Mesenchymal stem cell (in vitro differentiated cells and primary cell): Measurements from ENCODE around the gene TRIP6.

ENCODE experiments used
- DNase-seq: peaks from one replicate; pipeline ENCODE4 v3.0.0-alpha.2; 2013
- H2AFZ ChIP-seq: one replicate; pipeline ENCODE4 v1.6.1; 2013; ENCODE audit warnings: low read depth, mild to moderate bottlenecking, control low read depth, inconsistent platforms, low read length, moderate library complexity
- H2AK5ac ChIP-seq: 2 replicates; pipeline ENCODE4 v1.6.1; 2013; ENCODE audit warnings: low read length, moderate library complexity, mild to moderate bottlenecking, inconsistent platforms; ENCODE audit not compliant: severe bottlenecking
- H2BK120ac ChIP-seq: one replicate; pipeline ENCODE4 v1.6.1; 2013; ENCODE audit warnings: low read depth, mild to moderate bottlenecking, inconsistent platforms, low read length, moderate library complexity
- H2BK12ac ChIP-seq, 2 experiments: one replicate each; pipeline ENCODE4 v1.6.1; 2013; ENCODE audit warnings: inconsistent platforms in 2 of 2, low read length in 2 of 2, mild to moderate bottlenecking in 2 of 2, moderate library complexity in 2 of 2, control low read depth in 1 of 2
- H2BK15ac ChIP-seq: one replicate; pipeline ENCODE4 v1.6.1; 2013; ENCODE audit warnings: mild to moderate bottlenecking, low read depth, inconsistent platforms; ENCODE audit not compliant: poor library complexity, severe bottlenecking
- H2BK5ac ChIP-seq: 2 replicates; pipeline ENCODE4 v1.6.1; 2013; ENCODE audit warnings: low read depth, mild to moderate bottlenecking, low read length, control low read depth, inconsistent platforms; ENCODE audit not compliant: poor library complexity, severe bottlenecking
- H3K14ac ChIP-seq, 2 experiments: one replicate each; pipeline ENCODE4 v1.6.1; 2013; ENCODE audit warnings: inconsistent platforms in 2 of 2, low read length in 2 of 2, control low read depth in 1 of 2, mild to moderate bottlenecking in 1 of 2, moderate library complexity in 1 of 2
- H3K18ac ChIP-seq, 2 experiments: one replicate each; pipeline ENCODE4 v1.6.1; 2013; ENCODE audit warnings: inconsistent platforms in 2 of 2, low read length in 2 of 2, control low read depth in 1 of 2, low read depth in 1 of 2, mild to moderate bottlenecking in 1 of 2
- H3K23ac ChIP-seq, 2 experiments: one replicate each; pipeline ENCODE4 v1.6.1; 2013; ENCODE audit warnings: inconsistent platforms in 2 of 2, low read length in 2 of 2, mild to moderate bottlenecking in 2 of 2, moderate library complexity in 2 of 2, control low read depth in 1 of 2
- H3K27ac ChIP-seq: 2 replicates; pipeline ENCODE4 v1.5.1; 2013; ENCODE audit warnings: mild to moderate bottlenecking, moderate library complexity, low read length, control low read depth, inconsistent platforms; ENCODE audit not compliant: poor library complexity, severe bottlenecking
- H3K27me3 ChIP-seq, 2 experiments: 2 replicates each; pipeline versions ENCODE4 v1.6.1 to v1.7.0; 2013; ENCODE audit warnings: low read length in 2 of 2, mild to moderate bottlenecking in 2 of 2, moderate library complexity in 2 of 2, control low read depth in 1 of 2, inconsistent platforms in 1 of 2; ENCODE audit not compliant: control insufficient read depth in 1 of 2, insufficient read depth in 1 of 2
- H3K36me3 ChIP-seq, 2 experiments: 2 replicates each; pipeline versions ENCODE4 v1.6.1 to v1.7.0; 2013; ENCODE audit warnings: low read length in 2 of 2, control low read depth in 1 of 2, inconsistent platforms in 1 of 2, low read depth in 1 of 2, mild to moderate bottlenecking in 1 of 2; ENCODE audit not compliant: insufficient read depth in 2 of 2, control insufficient read depth in 1 of 2
- H3K4ac ChIP-seq, 2 experiments: one replicate each; pipeline ENCODE4 v1.6.1; 2013; ENCODE audit warnings: inconsistent platforms in 2 of 2, low read length in 2 of 2, mild to moderate bottlenecking in 2 of 2, moderate library complexity in 2 of 2, control low read depth in 1 of 2, low read depth in 1 of 2
- H3K4me1 ChIP-seq: 2 replicates; pipeline ENCODE4 v1.6.1; 2013; ENCODE audit warnings: low read depth, low read length, control low read depth; ENCODE audit not compliant: control insufficient read depth, insufficient read depth
- H3K4me2 ChIP-seq: 2 replicates; pipeline ENCODE4 v1.6.1; 2013; ENCODE audit warnings: low read length, mild to moderate bottlenecking, inconsistent platforms; ENCODE audit not compliant: poor library complexity, severe bottlenecking
- H3K4me3 ChIP-seq, 2 experiments: 2 replicates each; pipeline versions ENCODE4 v1.5.1 to v1.7.0; 2013; ENCODE audit warnings: low read length in 2 of 2, mild to moderate bottlenecking in 2 of 2, control low read depth in 1 of 2, low read depth in 1 of 2; ENCODE audit not compliant: insufficient read depth in 1 of 2
- H3K79me1 ChIP-seq: replicated peaks from 2 replicates; pipeline ENCODE4 v1.6.1; 2013; ENCODE audit warnings: mild to moderate bottlenecking, control low read depth, low read length, inconsistent platforms; ENCODE audit not compliant: poor library complexity, severe bottlenecking
- H3K9ac ChIP-seq: 2 replicates; pipeline ENCODE4 v1.7.0; 2013; ENCODE audit warnings: mild to moderate bottlenecking, low read length, moderate library complexity
- H3K9me3 ChIP-seq: 2 replicates; pipeline ENCODE4 v1.7.0; 2013; ENCODE audit warnings: mild to moderate bottlenecking, low read length; ENCODE audit not compliant: control insufficient read depth
- H4K8ac ChIP-seq: one replicate; pipeline ENCODE4 v1.6.1; 2013; ENCODE audit warnings: inconsistent platforms, mild to moderate bottlenecking, low read length, moderate library complexity
- H4K91ac ChIP-seq: one replicate; pipeline ENCODE4 v1.6.1; 2013; ENCODE audit warnings: mild to moderate bottlenecking, low read length, inconsistent platforms
- WGBS: methylation state at CpG from one replicate; pipeline ENCODE4 v1.1.7; 2013; ENCODE audit warnings: mixed read lengths; 5-methylcytosine and 5-hydroxymethylcytosine counted together

Gene TRIP6

DNA sequence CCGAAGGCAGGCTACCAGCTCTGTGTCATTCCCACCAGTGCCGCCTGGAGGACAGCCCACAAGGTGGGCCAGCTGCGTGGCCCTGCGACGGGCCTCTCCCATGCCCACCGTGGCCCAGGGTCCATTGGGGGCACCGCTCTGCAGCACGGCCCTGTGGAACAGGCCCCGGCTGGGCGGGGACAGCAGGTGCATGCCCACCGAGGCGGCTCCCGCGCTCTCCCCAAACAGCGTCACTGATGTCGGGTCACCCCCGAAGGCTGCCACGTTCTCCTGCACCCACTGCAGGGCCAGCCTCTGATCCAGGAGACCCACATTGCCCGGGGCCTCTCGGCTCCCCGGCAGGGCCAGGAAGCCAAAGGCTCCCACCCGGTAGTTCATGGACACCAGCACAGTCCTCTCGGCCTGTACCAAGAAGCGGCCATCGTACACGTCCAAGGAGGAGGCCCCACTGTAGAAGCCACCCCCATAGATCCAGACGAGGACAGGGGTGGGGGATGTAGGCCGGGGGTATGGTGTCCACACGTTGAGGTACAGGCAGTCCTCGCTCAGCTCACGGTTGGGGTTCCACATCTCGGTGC lies 26.2 kb downstream of the TRIP6 start:
- Histone ChIP-seq H2AK5ac (no peak overlapping the region), H3K36me3 (peaks cover 4 to 7% of the 10 kb centered on the region in 2 experiments), H3K79me1 (no peaks in the 10 kb centered on the region), H3K23ac (no peak overlapping the region), H3K18ac (no peak overlapping the region), H2BK120ac (no peak overlapping the region), H3K4ac (no peak overlapping the region), H2BK15ac (no peak overlapping the region), H3K4me1 (peaks cover 48% of the 10 kb centered on the region), H2AFZ (no peak overlapping the region), H3K4me2 (no peak overlapping the region), H3K27ac (no peak overlapping the region), H2BK5ac (no peak overlapping the region), H4K91ac (peak overlapping the region; percentile 53), H2BK12ac (no peak overlapping the region), H3K9ac (no peak overlapping the region), H3K14ac (no peak overlapping the region), H4K8ac (no peak overlapping the region), H3K4me3 (no peak overlapping the region), H3K9me3 (no peaks in the 10 kb centered on the region), H3K27me3 (peaks cover 22 to 45% of the 10 kb centered on the region in 2 experiments)
- WGBS, result 93% methylated on average over 32 of the region's 32 CpGs
- no peak for DNase-seq

DNA sequence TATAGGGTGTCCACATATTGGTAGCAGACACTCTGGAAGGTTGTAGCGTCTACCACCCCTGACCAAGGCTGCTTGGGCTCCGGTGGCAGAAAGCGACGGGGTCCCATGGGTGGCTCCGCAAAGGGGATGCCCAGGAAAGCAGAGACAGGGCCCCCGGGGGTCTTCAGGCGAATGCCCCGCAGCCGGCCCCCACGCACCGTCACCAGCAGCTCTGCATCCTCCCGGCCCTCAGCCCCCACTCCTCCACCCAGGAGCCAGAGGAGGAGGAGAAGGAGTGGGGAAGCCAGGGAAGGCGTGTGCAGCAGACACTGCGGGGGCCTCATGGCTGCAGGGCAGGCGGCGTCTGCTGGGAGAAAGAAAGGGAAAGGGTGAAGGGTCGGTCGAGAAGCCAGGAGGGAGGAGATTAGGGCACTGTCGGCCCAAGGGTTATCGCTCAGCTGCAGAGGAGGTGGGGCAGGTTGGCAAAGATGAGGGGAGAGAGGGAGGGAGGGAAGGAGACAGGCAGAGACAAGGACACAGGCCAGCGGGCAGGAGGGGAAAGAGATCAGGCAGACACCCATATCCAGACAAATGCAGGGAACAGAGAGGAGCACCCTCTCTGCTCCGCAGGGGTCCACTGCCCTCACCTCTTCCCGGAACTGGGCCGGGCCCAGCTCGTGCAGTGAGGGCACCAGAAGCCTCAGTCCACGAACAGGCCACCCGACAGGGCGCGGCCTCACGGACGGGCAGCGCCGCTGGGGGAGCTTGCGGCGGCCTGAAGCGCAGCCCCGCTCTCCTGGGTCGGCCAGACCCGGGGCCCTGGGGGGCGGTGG lies 26.9 kb downstream of the TRIP6 start:
- H4K8ac ChIP-seq, result peak overlapping the region; percentile 54
- peak overlapping the region; percentile 87 for H3K4me2 ChIP-seq
- H2AFZ ChIP-seq, result peak overlapping the region; percentile 46
- H2BK12ac ChIP-seq, result peak overlapping the region in 1 of 2 experiments; percentile 30
- H3K4ac ChIP-seq, result peak overlapping the region in 1 of 2 experiments; percentile 28
- H3K36me3 ChIP-seq, result peaks cover 0 to under 1% of the 10 kb centered on the region in 2 experiments
- H3K23ac ChIP-seq, result no peak overlapping the region
- H2AK5ac ChIP-seq, result no peak overlapping the region
- no peak overlapping the region for H3K27ac ChIP-seq
- no peak overlapping the region for H3K14ac ChIP-seq
- no peak overlapping the region for H3K9ac ChIP-seq
- peaks cover 43% of the 10 kb centered on the region for H3K4me1 ChIP-seq
- H2BK120ac ChIP-seq, result no peak overlapping the region
- H2BK15ac ChIP-seq, result peak overlapping the region; percentile 13
- H4K91ac ChIP-seq, result no peak overlapping the region
- WGBS, result 52% methylated on average over 26 of the region's 40 CpGs
- no peaks in the 10 kb centered on the region for H3K9me3 ChIP-seq
- H2BK5ac ChIP-seq, result no peak overlapping the region
- no peak for DNase-seq
- peak overlapping the region in 1 of 2 experiments; percentile 53 for H3K4me3 ChIP-seq
- no peaks in the 10 kb centered on the region for H3K79me1 ChIP-seq
- peaks cover 23 to 50% of the 10 kb centered on the region in 2 experiments for H3K27me3 ChIP-seq
- no peak overlapping the region for H3K18ac ChIP-seq

DNA sequence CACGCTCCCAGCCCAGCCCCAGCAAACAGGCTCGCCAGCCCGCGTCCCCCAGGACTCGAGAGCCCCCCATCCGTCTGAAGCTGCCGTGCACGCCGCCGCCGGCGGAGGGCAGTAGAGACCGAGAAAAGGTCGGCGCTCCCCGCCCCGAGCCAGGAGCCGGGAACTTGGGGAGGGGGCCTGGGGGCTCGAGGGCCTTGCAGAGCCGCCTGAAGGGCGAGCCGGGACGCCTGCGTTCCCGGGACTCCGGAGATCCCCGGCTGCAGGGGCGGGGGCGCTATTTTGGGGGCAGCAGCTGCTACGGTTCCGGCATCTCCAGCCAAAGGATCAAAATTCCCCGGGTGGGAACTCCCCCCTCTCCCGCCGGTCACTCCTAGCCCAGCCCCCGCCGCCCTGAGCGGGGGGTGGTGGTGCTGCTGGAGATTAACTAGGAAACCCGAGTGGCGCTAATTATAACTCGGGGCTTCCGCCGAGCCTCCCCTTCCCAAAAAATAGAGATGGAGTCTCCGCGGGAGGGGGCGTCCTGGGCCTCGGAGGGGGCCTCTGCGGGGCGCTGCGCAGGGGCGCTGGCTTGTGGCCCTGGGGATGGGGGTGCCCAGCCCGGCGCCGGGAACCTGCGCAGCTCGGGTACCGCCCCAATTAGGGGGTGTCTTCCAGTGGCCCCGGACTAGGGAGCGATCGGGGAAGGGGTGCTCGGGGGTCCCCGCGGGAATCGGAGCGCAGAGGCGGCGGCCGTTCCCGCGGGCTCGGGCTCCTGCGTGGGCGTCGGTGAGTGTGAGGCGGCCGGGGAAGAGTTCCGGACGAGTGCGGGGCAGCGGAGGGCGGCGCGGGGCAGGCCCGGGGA lies 27.9 kb downstream of the TRIP6 start:
- Histone ChIP-seq H3K4me3 (peak overlapping the region; percentile 44 to 53), H2BK15ac (peak overlapping the region; percentile 82), H3K27ac (no peak overlapping the region), H2AK5ac (no peak overlapping the region), H3K4me1 (peaks cover 38% of the 10 kb centered on the region), H3K18ac (no peak overlapping the region), H2BK120ac (peak overlapping the region; percentile 8), H3K4ac (no peak overlapping the region), H4K91ac (no peak overlapping the region), H2AFZ (no peak overlapping the region), H3K36me3 (no peaks in the 10 kb centered on the region), H3K9ac (no peak overlapping the region), H3K79me1 (no peaks in the 10 kb centered on the region), H3K23ac (peak overlapping the region in 1 of 2 experiments; percentile 91), H3K27me3 (peaks cover 28 to 59% of the 10 kb centered on the region in 2 experiments), H3K9me3 (no peaks in the 10 kb centered on the region), H3K4me2 (peak overlapping the region; percentile 87), H3K14ac (no peak overlapping the region), H2BK12ac (no peak overlapping the region), H4K8ac (no peak overlapping the region), H2BK5ac (no peak overlapping the region)
- peak; percentile 46 for DNase-seq
- WGBS, result under 1% methylated on average over 62 of the region's 83 CpGs

DNA sequence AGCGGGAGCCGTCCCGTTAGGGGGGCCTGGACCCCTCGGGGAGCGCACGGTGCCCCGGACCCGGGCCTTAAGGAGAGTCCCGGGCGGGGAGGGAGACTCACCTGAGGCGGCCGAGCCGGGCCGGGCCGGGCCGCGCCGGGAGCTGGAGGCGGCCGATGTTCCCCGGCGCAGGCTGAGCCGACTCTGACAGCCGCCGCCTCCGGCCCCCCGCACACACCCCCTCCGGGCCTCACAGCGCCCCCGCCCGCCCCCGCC lies 28.4 kb downstream of the TRIP6 start, which contains the start of gene ACHE:
ACHE (minus strand) TSS at position 188 of the 255 bp plus-strand sequence. CDS start 1,656 bp downstream, outside the sequence.
- DNase-seq, result no peak
- H2BK120ac ChIP-seq, result peak within 1 kb of the TSS; percentile 8
- peaks cover 35% of the 10 kb centered on the region for H3K4me1 ChIP-seq
- H2AK5ac ChIP-seq, result no peak within 1 kb of the TSS
- H3K18ac ChIP-seq, result no peak within 1 kb of the TSS
- H2BK12ac ChIP-seq, result no peak within 1 kb of the TSS
- no CpG with 5 or more reads among the region's 32 CpGs for WGBS
- H2BK5ac ChIP-seq, result no peak within 1 kb of the TSS
- H3K4me2 ChIP-seq, result peak within 1 kb of the TSS; percentile 87
- no peak within 1 kb of the TSS for H4K8ac ChIP-seq
- no peak within 1 kb of the TSS for H3K9ac ChIP-seq
- H3K9me3 ChIP-seq, result no peaks in the 10 kb centered on the region
- H3K14ac ChIP-seq, result no peak within 1 kb of the TSS
- H3K23ac ChIP-seq, result peak within 1 kb of the TSS in 1 of 2 experiments; percentile 91
- peak within 1 kb of the TSS; percentile 82 for H2BK15ac ChIP-seq
- peak within 1 kb of the TSS; percentile 68 for H2AFZ ChIP-seq
- H4K91ac ChIP-seq, result no peak within 1 kb of the TSS
- peak within 1 kb of the TSS; percentile 48 to 53 for H3K4me3 ChIP-seq
- no peaks in the 10 kb centered on the region for H3K79me1 ChIP-seq
- no peak within 1 kb of the TSS for H3K4ac ChIP-seq
- H3K27ac ChIP-seq, result no peak within 1 kb of the TSS
- no peaks in the 10 kb centered on the region for H3K36me3 ChIP-seq
- peaks cover 33 to 63% of the 10 kb centered on the region in 2 experiments for H3K27me3 ChIP-seq
